ENCODE results near the gene WDR75. TPM values are rescaled to one million over a fixed set of nuclear protein-coding genes. Genes with fewer than 3 reads are reported as not detected.

WDR75 gene
- total and polyA plus RNA-seq, 2 of the 13 experiments (the other 11 are each of a cell fraction or from before 2014, with no cell fraction given), result 63.0 to 74.1 TPM

DNA sequence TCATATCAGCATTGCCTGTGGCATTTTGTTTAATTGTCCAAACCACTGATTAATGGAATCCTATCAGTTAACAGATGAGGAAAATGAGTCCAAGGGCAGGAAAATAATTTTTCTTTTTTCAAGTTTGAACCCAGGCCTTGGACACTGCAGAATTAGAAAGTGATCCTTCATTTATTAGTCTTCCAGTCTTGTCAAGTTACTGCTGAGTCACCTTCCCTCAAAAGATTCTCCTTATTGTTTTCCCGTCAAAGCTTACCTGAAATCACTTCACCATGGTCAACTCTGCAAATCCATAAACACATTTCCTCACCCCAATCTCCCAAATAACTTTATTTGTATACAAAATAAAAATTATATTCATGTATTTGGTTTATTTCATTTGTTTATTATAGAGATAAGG, 57.9 kb downstream of the WDR75 start:
- H4K20me1 ChIP-seq (ENCODE audit: insufficient read depth, low read length), result no peaks in the 10 kb centered on the region
- no peak for FAIRE-seq
- intact Hi-C loops (cut with micrococcal nuclease; ENCODE audit: unreplicated experiment) (no loop called here), in situ Hi-C loops (cut with HindIII; ENCODE audit: extremely low pct_ligation_motif_present, low pct_unique_long_range_greater_than_20kb) (no loop called here)
- no peaks in the 10 kb centered on the region for H3K36me3 ChIP-seq (replicated peaks in 1 of 2; ENCODE audit: control insufficient read depth in 1 of 2, insufficient read depth in 2 of 2, low read length in 2 of 2)
- H3K9me3 ChIP-seq (ENCODE audit: low read length), result no peaks in the 10 kb centered on the region
- no TSS peak for BruUV-seq (replicated peaks)
- DNase-seq (ENCODE audit: low spot score), result no peak
- ChIA-PET POLR2A (no interaction called here), CTCF (ENCODE audit: low intra/inter-chr PET ratio, low total read pairs) (no interaction called here)
- H3K27ac ChIP-seq (ENCODE audit: extremely low read length, insufficient read depth, low read length), result no peak overlapping the region
- H3K79me2 ChIP-seq (ENCODE audit: insufficient read depth, low read length), result no peaks in the 10 kb centered on the region
- H3K4me1 ChIP-seq (ENCODE audit: insufficient read depth, low read length), result no peaks in the 10 kb centered on the region
- ATAC-seq, result no peak
- no peak overlapping the region for H2AFZ ChIP-seq (ENCODE audit: low read length)
- no peak overlapping the region for H3K9ac ChIP-seq (ENCODE audit: insufficient read depth, low read depth, low read length)
- no peak overlapping the region for H3K4me2 ChIP-seq (ENCODE audit: low read depth, low read length)
- H3K27me3 ChIP-seq (ENCODE audit: control insufficient read depth in 1 of 2, insufficient read depth in 2 of 2, low read length in 2 of 2), result no peaks in the 10 kb centered on the region
- WGBS (ENCODE audit: low lambda C conversion rate), result 92% methylated on average over 1 of the region's 1 CpG
- TF ChIP-seq, protein P1, sequence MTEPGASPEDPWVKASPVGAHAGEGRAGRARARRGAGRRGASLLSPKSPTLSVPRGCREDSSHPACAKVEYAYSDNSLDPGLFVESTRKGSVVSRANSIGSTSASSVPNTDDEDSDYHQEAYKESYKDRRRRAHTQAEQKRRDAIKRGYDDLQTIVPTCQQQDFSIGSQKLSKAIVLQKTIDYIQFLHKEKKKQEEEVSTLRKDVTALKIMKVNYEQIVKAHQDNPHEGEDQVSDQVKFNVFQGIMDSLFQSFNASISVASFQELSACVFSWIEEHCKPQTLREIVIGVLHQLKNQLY (CRISPR knock-in tag; IDR thresholded peaks at IDR 0.05), result no peak
- peak; percentile 77 for TF ChIP-seq NFE2L2 (IDR thresholded peaks at IDR 0.05; ENCODE audit: low read length)
- H3K4me3 ChIP-seq (replicated peaks in 1 of 3; ENCODE audit: insufficient read depth in 1 of 3, low read depth in 2 of 3, low read length in 3 of 3), result no peak overlapping the region

DNA sequence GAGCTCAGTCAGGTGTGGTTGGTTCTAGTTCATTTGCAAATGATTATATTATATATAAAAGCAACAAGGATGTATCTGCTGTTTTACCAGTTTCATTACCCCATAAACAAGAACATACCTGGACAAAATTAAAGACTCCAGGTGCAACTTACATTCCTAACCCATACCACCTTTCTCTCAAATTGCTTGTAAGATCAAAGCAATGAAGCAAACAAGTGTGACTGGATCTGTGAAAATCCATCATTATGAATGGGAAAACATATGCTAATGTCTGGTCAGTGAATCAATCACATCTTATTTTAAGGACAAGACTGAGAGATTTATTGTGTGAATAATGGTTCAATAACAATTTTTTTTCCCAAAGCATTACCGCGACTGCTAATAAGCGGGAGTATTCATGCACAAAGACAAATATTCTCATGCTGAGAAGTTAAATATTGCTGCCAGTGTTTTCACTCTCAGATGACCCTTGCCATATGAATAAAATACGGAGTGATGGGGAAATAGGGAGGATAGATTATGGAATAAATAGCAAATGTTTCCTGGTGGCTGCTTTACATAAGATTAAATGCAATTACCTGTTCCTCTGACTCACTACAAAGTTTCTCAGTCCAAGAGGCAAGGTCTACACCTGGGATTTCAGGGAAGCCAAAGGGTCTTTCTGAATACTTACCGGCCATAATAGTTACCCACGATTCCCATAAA, 59.3 kb downstream of the WDR75 start:
- no peak overlapping the region for H3K9ac ChIP-seq (ENCODE audit: insufficient read depth, low read depth, low read length)
- H3K27ac ChIP-seq (ENCODE audit: extremely low read length, insufficient read depth, low read length), result no peak overlapping the region
- H3K4me1 ChIP-seq (ENCODE audit: insufficient read depth, low read length), result peaks cover 6% of the 10 kb centered on the region; the same call in 1 of the 2 replicates
- DNase-seq (ENCODE audit: low spot score), result no peak
- H3K36me3 ChIP-seq (replicated peaks in 1 of 2; ENCODE audit: control insufficient read depth in 1 of 2, insufficient read depth in 2 of 2, low read length in 2 of 2), result no peaks in the 10 kb centered on the region
- H3K79me2 ChIP-seq (ENCODE audit: insufficient read depth, low read length), result no peaks in the 10 kb centered on the region
- CTCF ChIA-PET (ENCODE audit: low intra/inter-chr PET ratio, low total read pairs), result no interaction called here
- intact Hi-C loops (cut with micrococcal nuclease; ENCODE audit: unreplicated experiment) (no loop called here), in situ Hi-C loops (cut with HindIII; ENCODE audit: extremely low pct_ligation_motif_present, low pct_unique_long_range_greater_than_20kb) (no loop called here)
- H3K27me3 ChIP-seq (ENCODE audit: control insufficient read depth in 1 of 2, insufficient read depth in 2 of 2, low read length in 2 of 2), result no peaks in the 10 kb centered on the region
- no peak for ATAC-seq
- no peak overlapping the region for H3K4me3 ChIP-seq (replicated peaks in 1 of 3; ENCODE audit: insufficient read depth in 1 of 3, low read depth in 2 of 3, low read length in 3 of 3)
- WGBS (ENCODE audit: low lambda C conversion rate), result 33% methylated on average over 6 of the region's 6 CpGs
- TF ChIP-seq KAT2B (IDR thresholded peaks at IDR 0.05; ENCODE audit: borderline replicate concordance, low read depth, low read length) (no peak), HDAC1 (CRISPR knock-in tag; IDR thresholded peaks at IDR 0.05) (no peak), NCOA5 (CRISPR knock-in tag; IDR thresholded peaks at IDR 0.05) (no peak), SP140L (CRISPR knock-in tag; IDR thresholded peaks at IDR 0.05; ENCODE audit: borderline replicate concordance) (no peak), GPN1 (CRISPR knock-in tag; IDR thresholded peaks at IDR 0.05; ENCODE audit: borderline replicate concordance) (no peak), ZNF564 (CRISPR knock-in tag; IDR thresholded peaks at IDR 0.05) (no peak), NAIF1 (CRISPR knock-in tag; IDR thresholded peaks at IDR 0.05; ENCODE audit: borderline replicate concordance) (no peak), RXRA (CRISPR knock-in tag; IDR thresholded peaks at IDR 0.05) (no peak), SNAPC2 (CRISPR knock-in tag; IDR thresholded peaks at IDR 0.05) (no peak), HOXA7 (CRISPR knock-in tag; IDR thresholded peaks at IDR 0.05) (no peak)
- TF ChIP-seq, protein P2, sequence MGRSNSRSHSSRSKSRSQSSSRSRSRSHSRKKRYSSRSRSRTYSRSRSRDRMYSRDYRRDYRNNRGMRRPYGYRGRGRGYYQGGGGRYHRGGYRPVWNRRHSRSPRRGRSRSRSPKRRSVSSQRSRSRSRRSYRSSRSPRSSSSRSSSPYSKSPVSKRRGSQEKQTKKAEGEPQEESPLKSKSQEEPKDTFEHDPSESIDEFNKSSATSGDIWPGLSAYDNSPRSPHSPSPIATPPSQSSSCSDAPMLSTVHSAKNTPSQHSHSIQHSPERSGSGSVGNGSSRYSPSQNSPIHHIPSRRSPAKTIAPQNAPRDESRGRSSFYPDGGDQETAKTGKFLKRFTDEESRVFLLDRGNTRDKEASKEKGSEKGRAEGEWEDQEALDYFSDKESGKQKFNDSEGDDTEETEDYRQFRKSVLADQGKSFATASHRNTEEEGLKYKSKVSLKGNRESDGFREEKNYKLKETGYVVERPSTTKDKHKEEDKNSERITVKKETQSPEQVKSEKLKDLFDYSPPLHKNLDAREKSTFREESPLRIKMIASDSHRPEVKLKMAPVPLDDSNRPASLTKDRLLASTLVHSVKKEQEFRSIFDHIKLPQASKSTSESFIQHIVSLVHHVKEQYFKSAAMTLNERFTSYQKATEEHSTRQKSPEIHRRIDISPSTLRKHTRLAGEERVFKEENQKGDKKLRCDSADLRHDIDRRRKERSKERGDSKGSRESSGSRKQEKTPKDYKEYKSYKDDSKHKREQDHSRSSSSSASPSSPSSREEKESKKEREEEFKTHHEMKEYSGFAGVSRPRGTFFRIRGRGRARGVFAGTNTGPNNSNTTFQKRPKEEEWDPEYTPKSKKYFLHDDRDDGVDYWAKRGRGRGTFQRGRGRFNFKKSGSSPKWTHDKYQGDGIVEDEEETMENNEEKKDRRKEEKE (IDR thresholded peaks at IDR 0.05), result no peak
- TF ChIP-seq, protein P3, sequence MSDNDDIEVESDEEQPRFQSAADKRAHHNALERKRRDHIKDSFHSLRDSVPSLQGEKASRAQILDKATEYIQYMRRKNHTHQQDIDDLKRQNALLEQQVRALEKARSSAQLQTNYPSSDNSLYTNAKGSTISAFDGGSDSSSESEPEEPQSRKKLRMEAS (IDR thresholded peaks at IDR 0.05), result no peak
- TF ChIP-seq, protein P4, sequence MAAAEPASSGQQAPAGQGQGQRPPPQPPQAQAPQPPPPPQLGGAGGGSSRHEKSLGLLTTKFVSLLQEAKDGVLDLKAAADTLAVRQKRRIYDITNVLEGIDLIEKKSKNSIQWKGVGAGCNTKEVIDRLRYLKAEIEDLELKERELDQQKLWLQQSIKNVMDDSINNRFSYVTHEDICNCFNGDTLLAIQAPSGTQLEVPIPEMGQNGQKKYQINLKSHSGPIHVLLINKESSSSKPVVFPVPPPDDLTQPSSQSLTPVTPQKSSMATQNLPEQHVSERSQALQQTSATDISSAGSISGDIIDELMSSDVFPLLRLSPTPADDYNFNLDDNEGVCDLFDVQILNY (CRISPR knock-in tag; conservative IDR thresholded peaks at IDR 0.05), result no peak
- no TSS peak for BruUV-seq (replicated peaks)
- no peak overlapping the region for H2AFZ ChIP-seq (ENCODE audit: low read length)
- FAIRE-seq, result no peak
- POLR2A ChIA-PET, result no interaction called here
- no peak overlapping the region for H3K4me2 ChIP-seq (ENCODE audit: low read depth, low read length)
- no peaks in the 10 kb centered on the region for H3K9me3 ChIP-seq (ENCODE audit: low read length)
- H4K20me1 ChIP-seq (ENCODE audit: insufficient read depth, low read length), result no peaks in the 10 kb centered on the region
